ENCODE measurements around the gene FBLL1. TPM values are rescaled to one million over a fixed set of nuclear protein-coding genes. Genes with fewer than 3 reads are reported as not detected.
"Not testable (repeated sequence)": the region's sequence is repeated elsewhere in the genome, so short reads cannot be mapped to it uniquely, and the experiment has no call there.

FBLL1 gene
- total RNA-seq, 1 donor from 2014 or later = not detected

DNA sequence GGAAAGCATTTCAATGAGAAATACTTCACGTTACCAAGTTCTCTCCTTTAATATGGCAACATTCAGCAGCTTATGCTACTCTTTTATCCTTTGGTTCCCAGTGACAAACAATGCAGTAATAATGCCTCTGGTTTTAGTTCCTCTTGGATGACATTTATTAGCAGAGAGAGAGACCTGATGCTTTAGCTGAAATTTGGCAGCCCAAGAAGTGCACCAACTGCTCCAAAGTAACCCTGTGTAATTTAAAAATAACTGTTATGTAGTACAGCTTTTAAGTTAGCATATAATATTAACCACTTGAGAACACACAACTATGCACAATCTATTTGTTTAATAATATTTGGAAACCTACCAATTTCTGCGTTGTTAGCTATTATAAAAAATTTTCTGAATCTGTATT lies 28.3 kb downstream of the FBLL1 start:
- H3K27me3 ChIP-seq = no peaks in the 10 kb centered on the region
- TF ChIP-seq, protein P1, sequence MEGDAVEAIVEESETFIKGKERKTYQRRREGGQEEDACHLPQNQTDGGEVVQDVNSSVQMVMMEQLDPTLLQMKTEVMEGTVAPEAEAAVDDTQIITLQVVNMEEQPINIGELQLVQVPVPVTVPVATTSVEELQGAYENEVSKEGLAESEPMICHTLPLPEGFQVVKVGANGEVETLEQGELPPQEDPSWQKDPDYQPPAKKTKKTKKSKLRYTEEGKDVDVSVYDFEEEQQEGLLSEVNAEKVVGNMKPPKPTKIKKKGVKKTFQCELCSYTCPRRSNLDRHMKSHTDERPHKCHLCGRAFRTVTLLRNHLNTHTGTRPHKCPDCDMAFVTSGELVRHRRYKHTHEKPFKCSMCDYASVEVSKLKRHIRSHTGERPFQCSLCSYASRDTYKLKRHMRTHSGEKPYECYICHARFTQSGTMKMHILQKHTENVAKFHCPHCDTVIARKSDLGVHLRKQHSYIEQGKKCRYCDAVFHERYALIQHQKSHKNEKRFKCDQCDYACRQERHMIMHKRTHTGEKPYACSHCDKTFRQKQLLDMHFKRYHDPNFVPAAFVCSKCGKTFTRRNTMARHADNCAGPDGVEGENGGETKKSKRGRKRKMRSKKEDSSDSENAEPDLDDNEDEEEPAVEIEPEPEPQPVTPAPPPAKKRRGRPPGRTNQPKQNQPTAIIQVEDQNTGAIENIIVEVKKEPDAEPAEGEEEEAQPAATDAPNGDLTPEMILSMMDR (IDR thresholded peaks at IDR 0.05) = no peak
- no peaks in the 10 kb centered on the region for H3K4me1 ChIP-seq
- H3K27ac ChIP-seq = no peak overlapping the region
- H3K36me3 ChIP-seq = peaks cover 81% of the 10 kb centered on the region
- DNase-seq = no peak
- H3K4me3 ChIP-seq = no peak overlapping the region
- no peaks in the 10 kb centered on the region for H3K9me3 ChIP-seq
- intact Hi-C loops (cut with DNase I) = no loop called here
- no peak for ATAC-seq

DNA sequence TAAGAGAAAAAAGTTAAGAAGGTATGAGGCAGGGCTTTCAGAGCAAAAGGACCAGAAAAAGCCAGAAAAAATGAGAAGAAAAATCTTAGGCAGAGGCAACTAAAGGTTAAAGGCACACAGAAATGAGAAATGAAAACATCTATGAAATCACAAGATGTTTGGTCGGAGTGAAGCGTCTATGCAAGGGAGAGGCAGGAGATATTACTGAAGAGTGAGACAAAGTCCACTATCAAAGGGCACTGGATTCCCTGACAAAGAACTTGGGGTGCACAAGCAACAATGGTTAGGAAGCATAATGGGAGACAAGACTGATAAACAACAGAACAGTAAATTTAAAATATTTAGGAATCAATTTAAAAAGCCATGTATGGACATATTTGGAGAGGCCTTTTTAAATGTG lies 33.2 kb downstream of the FBLL1 start:
- H3K27ac ChIP-seq = no peak overlapping the region
- H3K9me3 ChIP-seq = no peaks in the 10 kb centered on the region
- no peak for ATAC-seq
- H3K36me3 ChIP-seq = peaks cover 79% of the 10 kb centered on the region
- intact Hi-C loops (cut with DNase I) = no loop called here
- H3K4me1 ChIP-seq = no peaks in the 10 kb centered on the region
- TF ChIP-seq, protein P1 (IDR thresholded peaks at IDR 0.05) = no peak
- H3K4me3 ChIP-seq = no peak overlapping the region
- H3K27me3 ChIP-seq = no peaks in the 10 kb centered on the region
- no peak for DNase-seq

DNA sequence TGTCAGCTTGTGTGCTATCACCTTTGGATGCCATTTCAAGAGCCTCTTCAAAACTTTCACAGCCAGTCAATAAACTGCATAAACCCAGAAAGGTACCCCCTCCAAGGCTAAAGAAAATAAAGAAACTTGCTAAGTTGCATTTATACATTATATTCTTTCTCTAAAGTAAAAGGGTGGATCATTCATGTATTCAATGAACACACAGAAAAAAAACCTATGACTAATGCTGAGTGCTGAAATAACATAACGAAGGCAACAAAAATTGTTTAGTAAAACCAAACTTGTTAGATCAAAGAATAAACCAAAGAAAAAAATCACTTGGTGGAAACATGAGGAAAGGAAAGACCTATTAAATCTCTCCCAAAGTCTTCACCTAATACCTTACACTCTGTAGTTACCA lies 34.9 kb downstream of the FBLL1 start:
- Histone ChIP-seq H3K9me3 (no peaks in the 10 kb centered on the region), H3K27me3 (no peaks in the 10 kb centered on the region), H3K27ac (no peak overlapping the region), H3K36me3 (peaks cover 76% of the 10 kb centered on the region), H3K4me1 (no peaks in the 10 kb centered on the region), H3K4me3 (no peak overlapping the region)
- intact Hi-C loops (cut with DNase I) = no loop called here
- ATAC-seq (no peak), DNase-seq (no peak)
- TF ChIP-seq, protein P1 (IDR thresholded peaks at IDR 0.05) = no peak

DNA sequence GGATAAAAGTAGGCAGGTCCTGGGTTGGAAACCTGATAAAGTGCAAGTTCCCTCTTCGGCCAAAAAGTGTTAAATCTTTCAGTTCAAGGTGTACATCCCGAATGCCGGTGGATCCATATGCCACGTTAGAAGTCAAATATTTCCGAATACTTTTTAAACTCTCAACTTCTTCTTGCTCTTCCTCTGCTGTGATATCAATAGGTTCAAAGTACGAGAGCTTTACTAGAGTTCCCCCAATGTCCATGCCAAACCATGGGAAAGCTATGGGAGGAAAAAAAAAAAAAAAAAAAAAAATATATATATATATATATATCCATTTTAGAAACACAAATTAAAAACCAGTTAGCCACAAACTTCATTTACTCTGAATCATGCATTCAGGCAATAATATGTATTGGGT lies 39.6 kb downstream of the FBLL1 start:
- Histone ChIP-seq H3K36me3 (peaks cover 37% of the 10 kb centered on the region), H3K4me3 (no peak overlapping the region), H3K4me1 (peaks cover 5% of the 10 kb centered on the region), H3K9me3 (no peaks in the 10 kb centered on the region), H3K27ac (no peak overlapping the region), H3K27me3 (no peaks in the 10 kb centered on the region)
- intact Hi-C loops (cut with DNase I) = no loop called here
- ATAC-seq (no peak), DNase-seq (no peak)
- TF ChIP-seq, protein P1 (IDR thresholded peaks at IDR 0.05) = no peak

DNA sequence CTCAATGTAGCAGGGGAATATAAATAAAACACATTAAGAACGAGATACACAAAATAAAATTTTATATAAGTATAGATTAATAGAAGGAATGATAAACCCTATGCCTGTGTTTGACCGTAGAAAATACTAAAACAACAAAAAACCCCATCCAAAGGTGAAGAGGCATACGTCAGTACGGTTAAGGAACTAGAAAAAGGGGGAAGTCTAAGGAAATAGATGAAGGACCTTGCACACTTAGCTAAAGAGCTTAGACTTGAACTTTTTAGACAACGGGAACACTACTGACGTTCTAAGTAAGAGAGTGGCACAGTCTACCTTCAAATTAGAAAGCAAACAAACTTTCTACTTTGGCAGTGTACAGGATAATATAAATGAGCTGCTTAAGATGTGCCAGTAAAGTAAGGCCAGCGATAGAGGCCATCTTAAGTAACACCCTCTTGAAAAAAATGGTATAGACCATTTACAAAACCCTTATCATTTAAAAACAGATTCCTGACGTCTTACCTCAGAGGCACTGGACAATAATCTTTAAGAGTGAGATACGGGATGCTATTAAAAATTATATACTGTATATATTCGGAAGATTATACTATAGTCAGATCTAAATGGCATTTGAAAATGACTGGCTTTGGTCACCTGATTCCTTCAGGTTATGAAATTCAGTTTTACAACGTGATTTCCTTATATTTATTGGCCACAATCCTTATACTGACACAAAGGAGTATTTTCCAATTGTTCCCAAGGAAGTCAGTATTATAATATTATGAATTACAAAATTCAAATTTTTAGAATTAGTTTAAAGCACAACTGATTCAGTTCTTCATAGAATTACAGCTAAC lies 41.6 kb downstream of the FBLL1 start:
- no peak overlapping the region for H3K27ac ChIP-seq
- no peaks in the 10 kb centered on the region for H3K9me3 ChIP-seq
- ATAC-seq (no peak), DNase-seq (no peak)
- TF ChIP-seq, protein P1 (IDR thresholded peaks at IDR 0.05) = no peak
- peaks cover 9% of the 10 kb centered on the region for H3K4me1 ChIP-seq
- no peak overlapping the region for H3K4me3 ChIP-seq
- H3K27me3 ChIP-seq = no peaks in the 10 kb centered on the region
- peaks cover 18% of the 10 kb centered on the region for H3K36me3 ChIP-seq
- intact Hi-C loops (cut with DNase I) = no loop called here

DNA sequence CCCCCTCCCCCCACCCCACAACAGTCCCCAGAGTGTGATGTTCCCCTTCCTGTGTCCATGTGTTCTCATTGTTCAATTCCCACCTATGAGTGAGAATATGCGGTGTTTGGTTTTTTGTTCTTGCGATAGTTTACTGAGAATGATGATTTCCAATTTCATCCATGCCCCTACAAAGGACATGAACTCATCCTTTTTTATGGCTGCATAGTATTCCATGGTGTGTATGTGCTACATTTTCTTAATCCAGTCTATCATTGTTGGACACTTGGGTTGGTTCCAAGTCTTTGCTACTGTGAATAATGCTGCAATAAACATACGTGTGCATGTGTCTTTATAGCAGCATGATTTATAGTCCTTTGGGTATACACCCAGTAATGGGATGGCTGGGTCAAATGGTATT lies 44.6 kb downstream of the FBLL1 start:
- H3K4me3 ChIP-seq; intact Hi-C loops (cut with DNase I); DNase-seq; H3K27ac ChIP-seq; ATAC-seq; H3K27me3 ChIP-seq; H3K36me3 ChIP-seq; H3K9me3 ChIP-seq: not testable (repeated sequence)
- H3K4me1 ChIP-seq = peaks cover 22% of the 10 kb centered on the region

DNA sequence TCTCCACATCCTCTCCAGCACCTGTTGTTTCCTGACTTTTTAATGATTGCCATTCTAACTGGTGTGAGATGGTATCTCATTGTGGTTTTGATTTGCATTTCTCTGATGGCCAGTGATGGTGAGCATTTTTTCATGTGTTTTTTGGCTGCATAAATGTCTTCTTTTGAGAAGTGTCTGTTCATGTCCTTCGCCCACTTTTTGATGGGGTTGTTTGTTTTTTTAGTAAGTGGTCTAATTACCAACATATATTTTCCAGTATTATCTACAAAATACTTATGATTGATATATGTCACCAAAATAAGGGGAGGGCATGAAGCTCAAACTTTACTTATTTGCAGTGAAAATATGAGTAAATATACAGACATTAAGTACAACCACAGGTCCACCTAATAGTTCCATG lies 45.1 kb downstream of the FBLL1 start:
- DNase-seq; H3K9me3 ChIP-seq; H3K4me3 ChIP-seq; H3K27ac ChIP-seq; H3K36me3 ChIP-seq; intact Hi-C loops (cut with DNase I); H3K27me3 ChIP-seq; ATAC-seq: not testable (repeated sequence)
- H3K4me1 ChIP-seq = peaks cover 22% of the 10 kb centered on the region

Data from upper lobe of right lung (tissue), 1 donor.